HG03196 (cell line): ENCODE data around the gene POMC.
"Not testable (repeated sequence)": the region's sequence is repeated elsewhere in the genome, so short reads cannot be mapped to it uniquely, and the experiment has no call there.

Experiments used
- ATAC-seq: cut with Tn5 transposase; IDR thresholded peaks from one replicate; pipeline ENCODE4 v1.9.1; 2021; ENCODE audit not compliant: unreplicated experiment

Gene POMC

GRCh38 chr2:25141120-25141519, 27.3 kb downstream of the POMC start:
- no peak for ATAC-seq

- ATAC-seq, result not testable (repeated sequence)
Observed at GRCh38 chr2:25140535-25140934, 27.8 kb downstream of the POMC start.

GRCh38 chr2:25132693-25133092, 35.7 kb downstream of the POMC start:
- ATAC-seq, result no peak

DNA sequence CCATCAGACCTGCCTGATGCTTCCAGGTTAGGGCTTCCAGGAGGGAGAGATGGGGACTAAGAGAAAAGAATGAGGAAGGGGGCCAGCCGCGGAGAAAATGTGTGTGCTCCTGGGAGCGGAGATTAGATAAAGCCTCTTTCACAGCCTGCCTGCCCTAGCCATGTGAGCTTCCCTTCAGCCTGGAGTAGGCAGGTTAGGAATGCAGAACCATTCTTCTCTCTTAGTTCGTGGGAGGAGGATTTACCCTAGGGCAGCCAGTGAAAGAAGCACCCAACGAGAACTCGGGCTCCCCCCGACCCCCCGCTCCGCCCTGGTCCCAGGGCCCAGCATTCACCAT, 36.1 kb downstream of the POMC start:
- no peak for ATAC-seq

DNA sequence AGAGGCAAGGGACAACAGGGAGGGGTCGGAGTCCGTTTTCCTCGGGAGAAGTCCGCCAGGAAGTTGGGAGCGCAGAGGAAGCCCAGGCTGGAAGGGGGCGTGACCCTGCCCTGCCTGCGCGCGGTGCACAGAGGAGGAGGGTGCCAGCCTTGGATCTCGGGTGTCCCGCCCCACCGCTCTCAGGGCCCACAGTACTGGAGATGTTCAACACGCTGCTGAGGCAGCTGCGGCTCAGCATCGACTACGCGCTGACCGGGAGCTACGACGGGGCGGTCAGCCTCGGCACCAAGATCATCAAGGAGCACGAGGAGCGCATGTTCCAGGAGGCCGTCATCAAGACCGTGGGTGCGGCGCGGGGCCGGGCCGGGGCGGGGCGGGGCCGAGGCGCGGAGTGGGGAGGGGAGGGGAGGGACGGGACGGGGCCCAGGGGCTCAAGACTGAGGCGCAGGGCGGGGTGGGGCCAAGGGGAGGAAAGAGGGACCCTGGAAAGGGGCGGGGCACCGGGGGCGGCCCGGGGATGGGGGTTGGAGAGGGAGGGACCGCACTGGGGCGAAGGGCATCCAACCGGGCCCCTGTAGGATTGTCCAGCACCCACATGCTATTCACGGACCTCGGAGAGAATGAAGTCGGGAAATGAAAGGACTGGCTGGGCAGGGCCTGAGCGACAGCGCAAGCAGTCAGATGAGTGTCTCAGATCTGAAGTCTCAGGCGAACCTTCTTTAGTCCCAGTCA, 36.6 kb downstream of the POMC start:
- no peak for ATAC-seq

DNA sequence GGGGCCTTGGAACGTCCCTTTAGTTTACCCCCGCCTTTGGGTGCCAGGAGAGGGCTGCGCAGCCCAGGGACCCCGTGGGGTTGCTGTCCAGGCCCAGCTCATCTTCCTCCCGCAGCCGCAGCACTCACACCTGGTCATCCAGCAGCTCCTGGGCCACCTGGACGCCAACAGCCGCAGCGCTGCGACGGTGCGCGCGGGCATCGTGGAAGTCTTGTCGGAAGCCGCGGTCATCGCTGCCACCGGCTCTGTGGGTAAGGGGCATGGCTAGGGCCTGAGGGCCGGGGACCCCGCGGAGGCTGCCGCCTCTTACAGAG, 37.2 kb downstream of the POMC start:
- ATAC-seq, result no peak

GRCh38 chr2:25129901-25130520, 38.4 kb downstream of the POMC start:
- ATAC-seq, result no peak

- no peak for ATAC-seq
Observed at GRCh38 chr2:25127646-25128045, 40.7 kb downstream of the POMC start.

DNA sequence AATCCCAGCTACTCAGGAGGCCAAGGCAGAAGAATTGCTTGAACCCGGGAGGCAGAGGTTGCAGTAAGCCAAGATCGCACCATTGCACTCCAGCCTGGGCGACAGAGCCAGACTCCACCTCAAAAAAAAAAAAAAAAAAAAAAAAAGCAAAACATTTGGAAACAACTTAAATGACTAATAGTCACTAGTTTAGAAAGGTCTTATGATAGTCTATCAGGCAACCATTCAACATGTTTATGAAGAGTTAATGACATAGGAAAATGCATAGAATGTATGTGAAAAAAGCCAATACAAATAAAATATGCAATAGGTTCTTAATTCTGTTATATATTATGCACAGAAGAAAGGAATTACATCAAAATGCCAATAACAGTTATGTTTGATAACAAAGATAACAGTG, 41.3 kb downstream of the POMC start:
- ATAC-seq, result not testable (repeated sequence)

DNA sequence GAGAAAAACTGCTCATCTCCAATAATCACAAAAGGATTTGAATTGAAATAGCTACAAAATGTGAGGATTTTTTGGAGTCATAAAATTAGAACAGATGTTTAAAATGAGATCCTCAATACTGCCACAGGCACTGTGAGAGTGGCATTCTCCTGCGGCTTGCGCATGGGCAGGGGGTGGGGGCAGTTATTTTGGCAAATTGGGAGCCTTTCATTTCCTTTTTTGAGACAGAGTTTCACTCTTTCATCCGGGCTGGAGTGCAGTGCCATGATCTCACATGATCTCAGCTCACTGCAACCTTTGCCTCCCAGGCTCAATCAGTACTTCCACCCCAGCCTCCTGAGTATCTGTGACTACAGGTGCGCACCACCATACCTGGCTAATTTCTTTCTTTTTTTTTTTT, 42.4 kb downstream of the POMC start:
- no peak for ATAC-seq

DNA sequence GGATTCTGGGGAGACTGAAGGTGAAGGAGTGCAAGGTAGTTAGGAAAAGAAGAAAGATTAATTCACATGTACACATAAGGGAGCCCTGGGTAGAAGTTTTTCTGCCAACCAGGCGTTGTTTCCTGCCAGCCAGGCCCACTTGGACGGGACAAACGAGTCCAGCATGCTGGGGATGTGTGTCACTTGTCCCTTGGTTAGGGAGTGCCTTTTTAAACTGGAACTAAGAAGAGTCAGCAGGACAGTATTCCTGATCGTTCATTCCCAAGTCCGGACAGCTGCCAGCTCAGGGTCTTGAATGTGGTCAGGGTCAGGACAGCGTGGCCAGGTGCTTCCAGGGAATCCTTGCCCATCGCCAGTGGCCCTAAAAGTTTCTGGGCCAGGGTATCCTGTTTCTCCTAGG, 43.2 kb downstream of the POMC start:
- no peak for ATAC-seq

DNA sequence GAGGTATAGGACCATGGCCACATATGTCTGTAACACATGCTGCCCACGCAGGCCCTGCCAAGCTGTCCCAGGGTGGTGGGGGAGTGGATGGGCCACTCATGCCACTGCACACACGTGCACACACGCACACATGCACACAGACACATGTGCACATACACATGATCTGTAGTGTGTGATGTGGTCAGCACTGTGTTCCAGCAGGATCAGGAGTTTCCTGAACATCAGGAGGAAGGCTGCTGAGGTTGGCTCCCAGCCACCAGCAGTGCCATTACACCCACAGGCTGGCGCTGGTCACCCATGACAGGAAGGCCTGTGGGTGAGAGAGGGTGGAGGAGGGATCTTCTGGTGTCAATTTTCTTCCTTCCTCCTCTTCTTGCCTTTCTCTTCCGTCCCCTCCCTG, 44.7 kb downstream of the POMC start:
- ATAC-seq, result no peak

GRCh38 chr2:25122367-25122766, 46.0 kb downstream of the POMC start:
- ATAC-seq, result no peak

DNA sequence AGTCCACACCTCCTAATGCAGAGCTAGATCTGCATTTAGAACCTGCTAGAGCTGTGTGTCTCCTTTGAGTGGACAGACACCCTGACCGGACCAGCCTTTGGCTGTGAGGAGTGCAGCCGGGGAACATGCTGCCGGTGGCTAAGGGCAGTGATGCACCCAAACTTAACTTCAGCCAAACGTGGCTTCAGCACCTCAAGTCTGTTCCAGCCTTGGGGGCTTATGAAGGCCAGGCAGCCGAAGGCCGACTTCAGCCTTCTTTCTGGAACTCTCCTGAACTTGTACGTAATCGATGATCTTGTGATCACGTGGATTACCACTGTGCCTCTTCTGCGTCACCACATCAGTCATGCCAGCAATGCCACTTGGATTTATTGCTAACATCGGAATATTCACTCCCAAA, 49.1 kb downstream of the POMC start:
- ATAC-seq, result no peak

- ATAC-seq, result no peak
Observed at GRCh38 chr2:25116956-25117355, 51.4 kb downstream of the POMC start.

DNA sequence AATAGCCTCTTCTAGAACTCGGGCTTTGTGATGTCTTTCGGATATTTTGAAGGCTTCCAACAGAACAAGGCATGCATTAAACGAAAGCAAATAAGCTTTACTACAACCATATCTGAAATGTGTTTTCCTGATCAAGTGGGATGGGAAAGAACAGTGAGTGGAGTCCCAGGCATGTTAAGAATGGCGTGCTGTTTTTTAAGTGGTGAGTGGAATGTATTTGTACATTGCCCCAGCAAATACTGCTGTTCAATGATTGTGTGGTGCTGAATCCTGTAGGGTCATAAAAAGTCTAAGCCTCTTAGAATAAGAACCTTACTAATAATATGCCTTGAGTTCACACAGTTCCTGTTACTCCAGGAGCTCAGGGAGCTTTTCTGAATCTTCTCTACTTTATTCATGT, 52.5 kb downstream of the POMC start:
- no peak for ATAC-seq

DNA sequence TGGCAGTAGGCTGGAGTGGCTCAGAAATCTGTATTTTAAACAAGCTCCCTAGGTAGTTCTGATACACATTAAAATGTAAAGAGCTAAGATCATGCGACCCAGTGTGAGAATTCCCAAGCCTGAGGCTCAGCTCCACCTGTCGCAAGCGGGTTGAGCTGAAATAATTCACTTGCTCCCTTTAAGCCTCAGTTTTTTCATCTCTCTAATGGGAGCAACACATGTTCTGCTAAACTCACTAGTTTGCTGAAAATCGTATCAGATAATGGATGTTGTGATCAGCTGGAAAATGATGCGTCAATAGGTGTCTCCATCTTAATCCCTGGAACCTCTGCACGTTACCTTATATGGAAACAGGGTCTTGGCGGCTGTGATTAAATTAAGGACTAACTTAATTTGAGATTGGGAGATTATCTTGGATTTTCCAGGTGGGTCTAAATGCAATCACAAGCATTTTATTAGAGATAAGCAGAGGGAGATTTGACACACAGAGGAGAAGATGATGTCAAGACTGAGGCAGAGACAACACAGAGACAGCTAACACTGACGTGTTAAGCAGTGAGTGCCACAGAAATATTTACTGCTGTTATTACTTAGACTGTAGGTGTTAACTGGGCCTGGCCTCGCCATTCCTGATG, 53.0 kb downstream of the POMC start:
- no peak for ATAC-seq

- no peak for ATAC-seq
Observed at GRCh38 chr2:25112113-25112512, 56.3 kb downstream of the POMC start.
